Panc1 (cell line): Measurements from ENCODE around the gene PPP1R15B. TPM values are rescaled to one million over a fixed set of nuclear protein-coding genes. Genes with fewer than 3 reads are reported as not detected.

Experiments
- ATAC-seq: fragments of 200-7000 bp; cut with Tn5 transposase; 2 replicates; pipeline ENCODE4 v1.9.1; 2020; ENCODE audit warnings: mild to moderate bottlenecking, moderate library complexity
- BruUV-seq: library from RNA; stranded (reverse); fragments of 400-500 nt; replicated peaks from 2 replicates; lab custom pipeline; 2021; lab: Mats Ljungman, UMichigan
- CTCF ChIA-PET: fragments of 300-600 bp; sonication (Branson Sonifier 250); formaldehyde crosslinking; loops from one replicate; lab custom pipeline; 2022; ENCODE audit warnings: antibody characterized with exemption; lab: Charles Lee
- POLR2A ChIA-PET: fragments of 300-600 bp; sonication (Branson Sonifier 250); formaldehyde crosslinking; loops from one replicate; lab custom pipeline; 2022; ENCODE audit warnings: antibody characterized with exemption; lab: Charles Lee
- DNase-seq: peaks from one replicate; pipeline ENCODE4 v3.0.0-alpha.2; 2010; ENCODE audit warnings: low read depth, low spot score
- H3K27ac ChIP-seq: 2 replicates; pipeline ENCODE4 v1.5.1; 2011; ENCODE audit warnings: mild to moderate bottlenecking, low read length, inconsistent platforms
- H3K27me3 ChIP-seq: fragments of 200-500 bp; sonication (Bioruptor generic); 2 replicates; pipeline ENCODE4 v1.6.0; 2014; ENCODE audit warnings: low read length, inconsistent platforms; ENCODE audit not compliant: control insufficient read depth, insufficient read depth
- H3K36me3 ChIP-seq: fragments of 200-500 bp; sonication (Bioruptor generic); 2 replicates; pipeline ENCODE4 v1.5.1; 2014; ENCODE audit warnings: inconsistent platforms, mild to moderate bottlenecking, low read length, moderate library complexity; ENCODE audit not compliant: control insufficient read depth, insufficient read depth
- H3K4me1 ChIP-seq: 2 replicates; pipeline ENCODE4 v1.5.1; 2011; ENCODE audit warnings: inconsistent platforms, mild to moderate bottlenecking, low read length, moderate library complexity; ENCODE audit not compliant: control insufficient read depth, insufficient read depth
- H3K4me3 ChIP-seq, 2 experiments: 2 replicates each; pipeline ENCODE4 v1.5.1; 2011 to 2012; ENCODE audit warnings: low read depth in 2 of 2, low read length in 2 of 2, mild to moderate bottlenecking in 2 of 2, inconsistent platforms in 1 of 2, moderate library complexity in 1 of 2
- H3K9me3 ChIP-seq: fragments of 200-500 bp; sonication (Bioruptor generic); 2 replicates; pipeline ENCODE4 v1.5.1; 2014; ENCODE audit warnings: low read depth, mild to moderate bottlenecking, inconsistent platforms, low read length, moderate library complexity; ENCODE audit not compliant: control insufficient read depth, insufficient read depth
- POLR2AphosphoS5 ChIP-seq: IDR thresholded peaks from 2 replicates; pipeline ENCODE4 v1.6.1; 2012; ENCODE audit warnings: mild to moderate bottlenecking, low read depth, low read length, moderate library complexity
- REST ChIP-seq, 2 experiments: IDR thresholded peaks; 2 replicates each; pipeline ENCODE4 v1.6.1; 2011 to 2012; ENCODE audit warnings: low read depth in 2 of 2, control low read depth in 1 of 2, low read length in 1 of 2, mild to moderate bottlenecking in 1 of 2, moderate library complexity in 1 of 2; ENCODE audit not compliant: insufficient read depth in 1 of 2
- SIN3A ChIP-seq: IDR thresholded peaks from 2 replicates; pipeline ENCODE4 v1.6.1; 2012; ENCODE audit warnings: low read depth, mild to moderate bottlenecking, low read length, moderate library complexity, borderline replicate concordance; ENCODE audit not compliant: insufficient read depth
- TCF7L2 ChIP-seq: IDR thresholded peaks from 2 replicates; pipeline ENCODE4 v1.6.1; 2011; ENCODE audit warnings: mild to moderate bottlenecking, low read depth, low read length, inconsistent platforms
- in situ Hi-C: cut with HindIII; loops from 2 replicates; pipeline ENCODE4 v1.10.0; 2016; ENCODE audit warnings: low sequenced_read_pairs, low pct_unique_long_range_greater_than_20kb
- intact Hi-C: fragments of 100-400 bp; cut with micrococcal nuclease; formaldehyde crosslinking; loops from one replicate; pipeline ENCODE4 v1.10.0; 2022; ENCODE audit not compliant: unreplicated experiment
- total RNA-seq: library from RNA; stranded (reverse); gene quantifications from one replicate; pipeline ENCODE4 v1.2.1, GENCODE V29; 2021; ENCODE audit not compliant: unreplicated experiment
- TF ChIP-seq, protein P1 (sequence below): fragments of 450-650 bp; IDR thresholded peaks from 2 replicates; pipeline ENCODE4 v1.5.1; 2017; ENCODE audit warnings: mild to moderate bottlenecking

The PPP1R15B gene
- total RNA-seq, 1 experiment from 2014 or later: 51.1 TPM

- Histone ChIP-seq H3K4me3 (no peak overlapping the region), H3K9me3 (no peaks in the 10 kb centered on the region), H3K36me3 (peaks cover 7% of the 10 kb centered on the region; the same call in 1 of the 2 replicates), H3K27ac (peak overlapping the region; percentile 99), H3K4me1 (peaks cover 44% of the 10 kb centered on the region), H3K27me3 (no peaks in the 10 kb centered on the region)
- DNase-seq: no peak
- ChIA-PET POLR2A (interaction anchor here (0.5 kb wide), 1 partner anchor 372 kb away, joined by 3 read pairs; no protein-coding TSS in a partner anchor), CTCF (no interaction called here)
- intact Hi-C loops (no loop called here), in situ Hi-C loops (no loop called here)
- no peak for ATAC-seq
- TF ChIP-seq, protein P1, sequence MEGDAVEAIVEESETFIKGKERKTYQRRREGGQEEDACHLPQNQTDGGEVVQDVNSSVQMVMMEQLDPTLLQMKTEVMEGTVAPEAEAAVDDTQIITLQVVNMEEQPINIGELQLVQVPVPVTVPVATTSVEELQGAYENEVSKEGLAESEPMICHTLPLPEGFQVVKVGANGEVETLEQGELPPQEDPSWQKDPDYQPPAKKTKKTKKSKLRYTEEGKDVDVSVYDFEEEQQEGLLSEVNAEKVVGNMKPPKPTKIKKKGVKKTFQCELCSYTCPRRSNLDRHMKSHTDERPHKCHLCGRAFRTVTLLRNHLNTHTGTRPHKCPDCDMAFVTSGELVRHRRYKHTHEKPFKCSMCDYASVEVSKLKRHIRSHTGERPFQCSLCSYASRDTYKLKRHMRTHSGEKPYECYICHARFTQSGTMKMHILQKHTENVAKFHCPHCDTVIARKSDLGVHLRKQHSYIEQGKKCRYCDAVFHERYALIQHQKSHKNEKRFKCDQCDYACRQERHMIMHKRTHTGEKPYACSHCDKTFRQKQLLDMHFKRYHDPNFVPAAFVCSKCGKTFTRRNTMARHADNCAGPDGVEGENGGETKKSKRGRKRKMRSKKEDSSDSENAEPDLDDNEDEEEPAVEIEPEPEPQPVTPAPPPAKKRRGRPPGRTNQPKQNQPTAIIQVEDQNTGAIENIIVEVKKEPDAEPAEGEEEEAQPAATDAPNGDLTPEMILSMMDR: no peak
- TF ChIP-seq SIN3A: no peak
- TF ChIP-seq REST (IDR thresholded peaks at IDR 0.05; ENCODE audit: insufficient read depth in 1 of 2, low read depth in 2 of 2, low read length in 1 of 2): no peak
- no peak for TF ChIP-seq TCF7L2
- TF ChIP-seq POLR2AphosphoS5: no peak
- no TSS peak for BruUV-seq
Observed at GRCh38 chr1:204414016-204414415, 2.4 kb upstream of the PPP1R15B start.

DNA sequence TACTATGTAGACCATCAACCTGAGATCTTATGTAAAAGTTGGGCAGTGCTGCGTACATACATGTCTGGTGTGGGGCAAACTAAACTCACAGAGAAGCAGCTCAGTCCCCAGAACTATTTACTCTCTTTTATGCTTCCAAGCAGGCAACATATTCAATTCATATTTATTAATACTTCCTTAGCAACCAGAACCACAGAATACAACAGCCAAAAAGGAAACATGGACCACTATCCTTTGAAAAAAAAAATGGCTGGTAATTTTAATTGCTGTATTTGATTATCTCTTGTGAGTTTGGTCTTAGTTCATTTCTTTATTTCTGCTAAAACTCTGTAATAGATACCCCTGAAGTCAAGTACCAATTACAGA, 1.5 kb upstream of the PPP1R15B start:
- intact Hi-C loops (no loop called here), in situ Hi-C loops (no loop called here)
- no peaks in the 10 kb centered on the region for H3K27me3 ChIP-seq
- H3K4me3 ChIP-seq: no peak overlapping the region
- no TSS peak for BruUV-seq
- ChIA-PET POLR2A (no interaction called here), CTCF (no interaction called here)
- peaks cover 35% of the 10 kb centered on the region for H3K4me1 ChIP-seq
- no peaks in the 10 kb centered on the region for H3K9me3 ChIP-seq
- peaks cover 9% of the 10 kb centered on the region for H3K36me3 ChIP-seq
- H3K27ac ChIP-seq: peak overlapping the region; percentile 99
- DNase-seq: no peak
- TF ChIP-seq POLR2AphosphoS5: no peak
- TF ChIP-seq, protein P1: no peak
- TF ChIP-seq REST (IDR thresholded peaks at IDR 0.05; ENCODE audit: insufficient read depth in 1 of 2, low read depth in 2 of 2, low read length in 1 of 2): no peak
- no peak for TF ChIP-seq SIN3A
- no peak for TF ChIP-seq TCF7L2
- ATAC-seq: no peak
